GM19397 (cell line): ENCODE results near the gene TRIM44.
"Not testable (repeated sequence)": the region's sequence is repeated elsewhere in the genome, so short reads cannot be mapped to it uniquely, and the experiment has no call there.

Experiments used
- ATAC-seq: cut with Tn5 transposase; IDR thresholded peaks from one replicate; pipeline ENCODE4 v1.9.1; 2021; ENCODE audit warnings: mild to moderate bottlenecking, moderate library complexity; ENCODE audit not compliant: unreplicated experiment

The TRIM44 gene

DNA sequence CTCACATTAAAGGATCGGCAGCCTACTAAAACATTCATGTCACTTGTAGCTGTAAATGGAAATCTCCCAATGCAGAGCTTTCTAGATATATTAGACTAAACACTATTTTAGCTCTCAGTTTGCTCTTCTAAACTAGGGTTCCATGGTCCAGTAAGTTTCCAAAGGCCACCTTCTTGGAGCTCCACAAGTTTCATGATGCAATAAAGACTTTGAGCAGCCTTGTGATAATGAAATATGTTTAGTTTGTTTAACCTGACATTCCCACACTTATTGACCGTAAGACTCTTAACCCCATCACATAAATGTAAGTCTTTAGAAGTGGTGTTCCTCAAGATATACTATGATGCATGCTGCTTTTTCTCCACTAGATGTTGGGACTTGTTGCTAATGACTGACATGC, 87.7 kb downstream of the TRIM44 start:
- ATAC-seq: no peak

DNA sequence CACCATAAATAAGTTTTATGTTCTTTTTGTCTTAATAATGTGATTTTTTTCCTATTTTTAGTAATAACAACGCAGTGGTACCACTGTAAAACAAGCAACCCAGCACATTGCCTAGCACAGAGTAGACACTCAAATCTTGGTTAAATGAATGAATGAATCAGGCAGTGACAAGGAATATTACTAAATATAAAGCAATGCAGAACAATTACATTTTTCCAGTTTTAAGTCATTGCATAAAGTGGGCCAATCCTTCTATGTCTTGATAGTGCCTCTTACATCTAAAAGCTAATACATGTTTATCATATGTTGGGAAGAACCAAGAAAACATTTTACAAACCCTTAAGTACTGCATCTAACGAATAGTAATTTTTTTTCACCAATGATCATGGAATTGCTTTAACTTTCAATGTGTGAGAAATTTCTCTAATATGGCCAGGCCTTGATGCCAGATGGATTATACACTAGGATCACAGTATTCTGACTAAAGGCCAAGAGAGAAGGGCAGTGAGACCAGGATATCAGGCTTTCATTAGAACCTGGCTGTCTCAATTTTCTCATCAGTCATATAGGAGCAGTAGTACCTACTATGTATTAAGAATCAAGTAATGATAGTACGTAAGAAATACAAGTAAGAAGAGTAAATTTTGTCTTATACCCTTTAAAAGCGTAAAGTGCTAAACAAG, 88.5 kb downstream of the TRIM44 start:
- ATAC-seq: no peak

DNA sequence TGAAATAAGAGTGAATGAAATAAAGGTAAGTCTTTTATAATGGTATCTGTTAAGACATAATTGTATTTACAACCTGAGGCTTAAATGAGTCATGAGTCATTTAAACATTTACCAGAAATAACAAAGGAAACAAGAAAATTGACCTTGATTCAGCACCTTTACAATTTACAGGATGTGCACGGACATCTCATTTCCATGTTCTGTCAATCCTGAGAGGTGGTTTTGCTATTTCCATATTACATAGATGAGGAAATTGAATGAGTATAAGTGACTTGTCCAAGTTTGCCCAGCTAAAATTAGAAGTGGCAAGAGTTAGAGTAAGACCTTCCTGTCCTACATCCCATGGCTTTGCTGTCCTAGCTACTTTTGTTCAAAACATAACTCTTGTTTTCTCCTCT, 89.1 kb downstream of the TRIM44 start:
- ATAC-seq: no peak

DNA sequence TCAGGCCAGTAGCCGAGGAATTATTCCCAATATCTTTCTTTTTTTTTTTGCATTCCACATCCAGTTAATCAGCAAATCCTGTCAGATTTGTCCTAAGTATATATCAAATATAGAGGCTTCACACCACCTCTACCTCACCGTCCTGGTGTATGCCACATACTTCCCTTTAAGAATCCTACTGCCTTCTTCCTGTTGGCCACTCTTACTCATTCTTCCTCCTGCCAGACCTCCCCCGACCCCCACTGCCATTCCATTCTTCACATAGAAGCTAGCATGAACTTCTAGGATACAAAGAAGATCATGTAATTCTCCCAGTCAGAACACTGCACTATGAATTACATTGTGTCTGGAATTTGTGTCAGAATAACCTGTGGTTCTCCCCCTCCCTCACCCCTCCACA, 89.5 kb downstream of the TRIM44 start:
- no peak for ATAC-seq

DNA sequence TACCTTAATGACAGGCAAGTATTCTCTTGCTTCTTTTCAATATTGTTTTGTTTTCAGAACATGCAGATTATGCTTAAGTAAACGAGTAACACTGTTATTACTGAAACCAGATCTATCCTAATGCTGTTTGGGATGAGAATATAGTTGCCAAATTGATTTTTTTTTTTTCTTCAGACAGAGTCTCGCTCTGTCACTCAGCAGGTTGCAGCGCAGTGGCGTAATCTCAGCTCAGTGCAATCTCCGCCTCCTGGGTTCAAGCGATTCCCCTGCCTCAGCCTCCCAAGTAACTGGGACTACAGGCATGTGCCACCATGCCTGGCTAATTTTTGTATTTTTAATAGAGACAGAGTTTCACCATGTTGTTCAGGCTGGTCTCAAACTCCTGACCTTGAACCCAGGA, 91.0 kb downstream of the TRIM44 start:
- ATAC-seq: not testable (repeated sequence)

DNA sequence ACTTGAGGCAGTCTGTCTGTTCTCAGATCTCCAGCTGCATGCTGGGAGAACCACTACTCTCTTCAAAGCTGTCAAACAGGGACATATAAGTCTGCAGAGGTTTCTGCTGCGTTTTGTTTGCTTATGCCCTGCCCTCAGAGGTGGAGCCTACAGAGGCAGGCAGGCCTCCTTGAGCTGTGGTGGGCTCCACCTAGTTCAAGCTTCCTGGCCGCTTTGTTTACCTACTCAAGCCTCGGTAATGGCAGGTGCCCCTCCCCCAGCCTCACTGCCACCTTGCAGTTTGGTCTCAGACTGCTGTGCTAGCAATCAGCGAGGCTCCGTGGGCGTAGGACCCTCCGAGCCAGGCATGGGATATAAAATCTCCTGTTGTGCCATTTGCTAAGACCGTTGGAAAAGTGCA, 97.4 kb downstream of the TRIM44 start:
- ATAC-seq: not testable (repeated sequence)

DNA sequence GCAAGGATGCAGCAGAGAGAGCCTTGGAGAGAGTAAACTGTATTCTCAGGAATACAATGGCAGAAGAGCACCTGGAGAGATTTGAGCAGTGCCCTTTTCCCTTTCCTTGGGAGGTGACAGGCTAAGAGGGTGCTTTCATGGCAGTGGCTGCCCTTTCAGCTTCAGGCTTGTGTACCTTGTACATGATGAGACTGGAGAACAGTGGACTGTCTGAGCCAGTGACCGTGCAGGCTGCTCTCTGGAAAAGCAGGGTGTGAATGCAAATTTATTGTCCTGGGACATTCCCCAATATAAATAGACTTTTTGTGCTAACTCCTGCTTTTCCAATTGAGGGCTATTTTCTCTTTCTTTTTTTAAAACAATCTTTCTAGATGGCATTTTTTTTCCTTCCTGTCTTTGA, 99.3 kb downstream of the TRIM44 start:
- no peak for ATAC-seq

DNA sequence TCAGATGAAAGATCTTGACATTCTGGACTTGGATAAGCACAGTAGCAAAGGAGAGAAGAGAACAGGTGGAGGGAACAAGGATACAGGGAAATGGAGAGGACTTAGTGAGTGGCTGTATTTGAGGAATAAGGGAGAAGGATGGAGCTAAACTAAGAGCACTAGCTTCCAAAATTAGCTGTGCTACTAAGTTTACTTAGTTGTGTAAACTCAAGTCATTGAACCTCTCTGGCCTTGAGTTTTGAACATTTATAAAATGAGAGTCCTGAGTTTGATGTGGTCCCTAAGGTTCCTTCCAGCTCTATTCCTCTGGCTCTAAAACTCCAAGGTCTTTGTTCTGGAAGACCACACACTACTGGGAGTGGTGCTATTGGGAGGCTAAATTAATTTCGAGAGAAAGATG, 100.7 kb downstream of the TRIM44 start:
- no peak for ATAC-seq

DNA sequence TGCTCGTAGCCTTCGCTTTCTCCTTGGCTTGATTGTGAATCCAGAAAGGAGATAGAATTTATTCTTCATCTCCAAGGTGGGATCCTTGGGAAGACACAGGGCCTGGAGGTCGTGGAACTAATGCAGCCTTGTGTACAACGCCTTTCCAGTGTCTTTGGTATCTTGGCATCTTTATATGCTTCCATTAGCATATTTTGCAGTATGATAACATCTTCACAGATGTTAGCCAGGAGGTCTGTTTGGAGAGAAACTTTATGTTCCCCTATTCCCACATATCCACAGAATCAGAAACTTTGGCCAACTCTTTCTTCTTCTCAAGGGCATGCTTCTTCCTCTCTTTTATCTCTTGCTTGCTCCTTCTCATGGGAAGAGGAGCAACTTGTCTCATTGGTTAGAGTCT, 101.2 kb downstream of the TRIM44 start:
- ATAC-seq: no peak

DNA sequence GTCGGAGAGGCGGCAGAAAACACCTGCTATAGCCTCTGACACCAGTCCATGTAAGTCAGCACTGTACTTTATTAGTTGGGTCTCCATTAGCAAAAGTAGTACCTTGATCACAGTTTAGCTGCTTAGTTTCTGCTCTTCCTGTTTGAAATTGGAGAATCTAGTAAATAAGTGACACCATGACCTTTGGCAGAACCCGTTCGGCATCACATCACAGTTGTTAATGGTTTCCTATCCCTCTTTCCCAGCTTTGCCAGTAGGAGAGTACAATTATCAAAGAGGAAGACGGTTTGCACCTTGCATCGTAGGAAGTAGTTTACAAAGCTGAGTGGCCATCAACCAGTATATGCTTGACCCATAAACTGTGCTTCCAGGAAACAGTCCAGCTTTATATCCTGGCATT, 101.8 kb downstream of the TRIM44 start:
- ATAC-seq: no peak

DNA sequence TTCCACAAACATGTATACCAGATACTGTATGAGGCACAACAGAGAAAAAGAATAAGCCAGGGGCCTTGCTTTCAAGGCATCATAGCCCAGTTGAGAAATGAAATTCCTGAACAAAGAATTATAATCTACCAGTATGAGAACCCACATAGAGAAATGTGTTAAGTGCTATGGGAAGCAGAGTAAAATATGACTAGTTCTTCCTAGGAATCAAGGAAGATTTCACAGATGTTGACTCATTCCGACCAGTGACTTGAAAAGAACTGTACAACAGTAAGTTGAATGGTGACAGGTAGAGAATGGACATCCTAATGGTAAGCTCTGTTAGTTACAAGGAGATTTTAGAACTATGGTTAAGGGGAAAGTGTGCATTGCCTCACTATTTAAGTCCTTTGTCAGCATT, 102.6 kb downstream of the TRIM44 start:
- no peak for ATAC-seq

DNA sequence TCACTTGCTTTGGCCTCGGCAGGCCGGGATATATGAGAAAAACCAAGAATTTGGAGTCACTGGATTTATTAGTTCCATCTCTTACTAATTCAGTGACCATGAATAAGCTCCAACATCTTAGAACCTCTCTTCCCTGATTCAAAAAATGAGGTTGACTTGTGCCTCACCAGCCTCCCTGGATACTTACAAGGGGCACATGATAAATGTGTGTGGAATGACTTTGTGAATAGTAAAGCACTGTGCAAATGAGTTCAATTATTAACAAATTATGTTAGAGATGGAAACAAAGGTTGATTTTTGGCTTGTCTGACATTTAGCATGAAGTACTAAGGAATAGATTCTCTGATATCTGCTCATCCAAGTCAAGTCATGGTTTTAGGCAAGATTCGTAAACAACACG, 104.1 kb downstream of the TRIM44 start:
- no peak for ATAC-seq

DNA sequence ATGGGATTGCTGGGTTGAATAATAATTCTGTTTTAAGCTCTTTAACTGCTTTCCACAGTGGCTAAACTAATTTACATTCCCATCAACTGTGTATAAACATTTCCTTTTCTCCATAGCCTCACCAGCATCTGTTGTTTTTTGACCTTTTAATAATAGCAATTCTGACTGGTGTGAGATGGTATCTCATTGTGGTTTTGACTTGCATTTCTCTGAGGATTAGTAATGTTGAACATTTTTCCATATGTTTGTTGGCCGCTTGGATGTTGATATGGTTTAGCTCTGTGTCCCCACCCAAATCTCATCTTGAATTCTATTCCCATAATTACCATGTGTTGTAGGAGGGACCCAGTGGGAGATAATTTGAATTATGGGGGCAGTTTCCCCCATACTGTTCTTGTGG, 107.8 kb downstream of the TRIM44 start:
- ATAC-seq: not testable (repeated sequence)

DNA sequence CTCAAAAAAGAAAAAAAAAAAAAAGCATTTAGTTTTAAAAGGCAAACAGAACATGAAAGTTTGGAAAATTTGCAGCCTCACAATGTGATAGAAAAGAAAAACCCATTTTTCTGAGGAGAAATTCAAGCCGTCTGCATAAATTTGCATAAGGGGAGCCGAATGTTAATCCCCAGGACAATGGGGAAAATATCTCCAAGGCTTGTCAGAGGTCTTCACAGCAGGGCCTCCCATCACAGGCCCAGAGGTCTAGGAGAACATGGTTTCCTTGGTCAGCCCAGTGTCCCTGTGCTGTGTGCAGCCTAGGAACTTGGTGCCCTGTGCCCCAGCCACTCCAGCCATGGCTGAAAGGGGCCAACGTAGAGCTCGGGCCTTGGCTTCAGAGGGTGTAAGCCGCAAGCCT, 109.1 kb downstream of the TRIM44 start:
- no peak for ATAC-seq

DNA sequence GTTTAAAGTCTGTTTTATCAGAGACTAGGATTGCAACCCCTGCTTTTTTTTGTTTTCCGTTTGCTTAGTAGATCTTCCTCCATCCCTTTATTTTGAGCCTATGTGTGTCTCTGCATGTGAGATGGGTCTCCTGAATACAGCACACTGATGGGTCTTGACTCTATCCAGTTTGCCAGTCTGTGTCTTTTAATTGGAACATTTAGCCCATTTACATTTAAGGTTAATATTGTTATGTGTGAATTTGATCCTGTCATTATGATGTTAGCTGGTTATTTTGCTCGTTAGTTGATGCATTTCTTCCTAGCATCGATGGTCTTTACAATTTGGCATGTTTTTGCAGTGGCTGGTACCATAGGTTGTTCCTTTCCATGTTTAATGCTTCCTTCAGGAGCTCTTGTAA, 114.7 kb downstream of the TRIM44 start:
- not testable (repeated sequence) for ATAC-seq

DNA sequence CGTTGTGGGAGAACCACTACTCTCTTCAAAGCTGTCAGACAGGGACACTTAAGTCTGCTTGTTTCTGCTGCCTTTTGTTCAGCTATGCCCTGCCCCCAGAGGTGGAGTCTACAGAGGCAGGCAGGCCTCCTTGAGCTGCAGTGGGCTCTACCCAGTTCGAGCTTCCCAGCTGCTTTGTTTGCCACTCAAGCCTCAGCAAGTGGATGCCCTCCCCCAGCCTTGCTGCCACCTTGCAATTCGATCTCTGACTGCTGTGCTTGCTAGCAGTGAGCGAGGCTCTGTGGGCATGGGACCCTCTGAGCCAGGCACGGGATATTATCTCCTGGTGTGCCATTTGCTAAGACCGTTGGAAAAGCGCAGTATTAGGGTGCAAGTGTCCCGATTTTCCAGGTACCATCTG, 116.4 kb downstream of the TRIM44 start:
- not testable (repeated sequence) for ATAC-seq

DNA sequence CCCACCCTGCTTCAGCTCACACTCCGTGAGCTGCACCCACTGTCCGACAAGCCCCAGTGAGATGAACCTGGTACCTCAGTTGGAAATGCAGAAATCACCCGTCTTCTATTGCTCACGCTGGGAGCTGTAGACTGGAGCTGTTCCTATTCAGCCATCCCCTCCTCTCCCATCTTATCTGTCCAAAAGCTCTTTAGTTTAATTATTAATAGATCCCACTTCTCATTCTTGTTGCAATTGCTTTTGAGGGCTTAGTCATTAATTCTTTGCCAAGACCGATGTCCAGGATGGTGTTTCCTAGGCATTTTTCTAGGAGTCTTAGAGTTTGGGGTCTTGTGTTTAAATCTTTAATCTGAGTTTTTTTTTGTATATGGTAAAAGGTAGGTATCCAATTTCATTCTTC, 116.8 kb downstream of the TRIM44 start:
- no peak for ATAC-seq

DNA sequence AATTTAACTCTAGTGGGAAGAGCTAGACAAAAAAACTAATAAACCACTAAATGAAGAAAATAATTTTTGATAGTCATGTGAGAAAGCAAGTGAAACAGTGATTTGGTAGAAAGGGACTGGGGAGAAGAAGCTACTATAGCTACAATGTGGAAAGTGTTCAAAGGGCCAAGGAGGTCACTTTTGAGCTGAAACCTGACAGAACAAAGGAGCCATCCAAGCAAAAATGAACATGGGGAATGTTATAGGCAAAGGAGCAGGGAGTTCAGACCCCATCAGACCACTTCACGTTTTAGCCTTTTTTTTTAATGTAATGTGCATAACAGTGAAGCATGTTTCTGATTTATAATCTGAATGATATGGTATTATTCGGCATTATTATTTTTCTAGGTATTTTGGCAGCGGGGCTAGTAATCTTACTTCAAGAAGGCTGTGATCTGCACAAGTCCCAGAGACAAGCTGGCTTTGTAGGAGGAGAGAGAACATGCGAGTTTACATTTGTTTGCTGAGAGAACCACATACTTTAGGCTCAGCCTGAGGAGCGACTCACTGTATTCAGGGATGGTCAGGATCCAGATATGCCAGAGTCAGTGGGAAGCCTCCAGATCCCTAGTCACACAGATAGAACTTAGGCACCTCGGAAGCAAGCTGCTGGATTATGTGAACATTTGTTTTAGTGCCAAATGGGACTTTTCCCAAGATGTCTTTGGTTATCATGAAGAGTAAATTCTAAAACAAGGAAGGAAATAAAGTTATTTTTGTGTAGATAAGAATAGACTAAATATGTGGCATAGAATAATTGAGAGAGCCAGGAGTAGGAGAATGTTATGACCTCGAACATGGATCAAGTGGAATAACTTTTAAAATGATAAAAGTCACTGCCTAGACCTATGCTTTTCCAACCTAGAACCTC, 118.6 kb downstream of the TRIM44 start:
- ATAC-seq: no peak

DNA sequence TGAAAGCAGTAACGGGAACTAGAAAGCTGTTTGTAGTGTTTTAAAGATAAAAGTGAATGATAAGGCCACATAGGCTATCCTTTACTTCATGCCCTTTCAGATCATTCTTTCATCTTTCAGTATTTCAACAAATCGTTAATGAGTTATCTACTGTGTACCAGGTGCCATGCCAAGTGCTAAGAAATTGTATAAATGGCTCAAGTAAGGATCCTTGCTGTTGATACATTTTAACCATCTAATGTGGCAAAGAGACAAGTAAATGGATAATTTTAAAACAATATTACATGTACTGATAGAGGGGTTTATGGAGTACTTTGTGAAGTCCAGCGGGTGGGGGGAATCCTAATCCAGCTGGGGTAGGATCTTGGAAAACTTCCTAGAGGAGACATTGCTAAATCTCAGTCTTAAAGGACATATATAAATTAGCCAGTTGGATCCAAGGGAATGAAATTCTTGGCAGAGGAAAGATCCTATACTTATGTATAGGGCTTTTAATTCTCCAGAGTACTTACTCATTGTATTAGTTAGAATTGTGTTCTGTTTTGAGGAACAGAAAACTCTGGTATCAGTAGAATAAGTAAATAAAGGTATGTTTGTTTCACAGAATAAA, 119.4 kb downstream of the TRIM44 start:
- ATAC-seq: no peak

DNA sequence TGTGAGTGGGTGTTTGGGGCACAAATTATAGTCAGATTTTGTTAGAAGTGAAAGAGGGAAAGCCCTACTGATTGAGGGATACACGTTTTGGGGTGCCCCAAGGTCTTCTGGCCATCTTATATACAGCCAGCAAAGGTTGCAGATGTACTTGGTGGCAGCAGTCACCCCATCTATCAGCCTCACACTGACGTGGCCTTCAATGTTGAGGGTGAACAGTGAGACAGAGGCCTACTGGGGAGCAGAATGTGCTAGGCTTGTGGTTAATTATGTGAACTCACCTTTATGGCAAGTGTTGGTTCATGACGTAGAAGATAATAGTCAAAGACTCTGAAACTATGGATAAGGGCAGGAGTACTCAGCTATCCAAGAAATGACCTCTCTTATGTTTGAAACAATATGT, 121.2 kb downstream of the TRIM44 start:
- no peak for ATAC-seq

DNA sequence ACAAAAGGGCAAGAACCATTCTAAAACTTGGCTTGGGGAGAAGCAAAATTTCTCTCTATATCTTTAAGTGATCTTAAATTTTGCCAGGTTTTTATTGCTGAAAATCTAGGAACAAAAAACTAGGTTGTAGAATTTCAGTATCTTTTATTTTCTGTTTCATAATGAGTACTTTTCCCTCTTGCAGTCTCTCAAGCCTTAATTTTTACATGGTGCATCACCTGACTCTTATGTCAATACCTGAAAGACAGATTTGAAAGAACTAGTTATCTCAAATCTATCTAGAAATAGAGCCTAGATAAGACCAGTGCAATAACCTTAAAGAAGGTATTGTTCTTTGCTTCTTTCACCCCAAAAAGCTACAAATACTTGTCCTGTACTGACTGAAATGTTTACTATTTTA, 122.1 kb downstream of the TRIM44 start:
- ATAC-seq: no peak
